Right lobe of liver (tissue), 4 donors: ENCODE results near the gene THOC7.

ENCODE experiments used
- CTCF ChIP-seq, 4 donors: fragments of 200-600 bp in 3 of 4; fragments of 450-650 bp in 1 of 4; IDR thresholded peaks; one replicate each; pipeline versions ENCODE4 v1.5.1 to v1.8.0; 2016 to 2022; ENCODE audit warnings: antibody characterized with exemption in 4 of 4, mild to moderate bottlenecking in 2 of 4
- POLR2A ChIP-seq: fragments of 450-650 bp; IDR thresholded peaks from one replicate; pipeline ENCODE4 v1.6.1; 2017; ENCODE audit warnings: antibody characterized with exemption, mild to moderate bottlenecking
- donor health status: DM: no; HTN: no; CAD: no.
- donor health status: DM: no; HTN: no; CAD: no.
- donor health status: DM: no; HTN: yes; CAD: no.

DNA sequence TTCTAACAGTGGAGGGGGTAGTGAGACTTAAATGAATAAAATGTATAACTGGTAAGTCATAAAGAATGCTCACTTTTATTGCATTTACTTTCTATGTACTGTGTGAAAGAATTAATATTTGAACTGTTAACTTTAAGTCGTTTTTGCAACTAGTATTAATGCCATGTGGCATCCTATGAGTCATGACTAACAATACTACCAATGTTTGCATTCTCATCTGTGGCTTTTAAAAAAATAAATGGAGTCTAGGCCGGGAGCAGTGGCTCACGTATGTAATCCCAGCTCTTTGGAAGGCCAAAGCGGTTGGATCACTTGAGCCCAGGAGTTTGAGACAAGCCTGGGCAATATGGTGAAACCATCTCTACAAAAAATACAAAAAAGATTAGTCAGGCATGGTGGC is 39.3 kb downstream of the THOC7 start:
- TF ChIP-seq CTCF (IDR thresholded peaks at IDR 0.05) (no peak), POLR2A (no peak)
